ENCODE data around the gene DOLPP1.
"Not testable (repeated sequence)": the region's sequence is repeated elsewhere in the genome, so short reads cannot be mapped to it uniquely, and the experiment has no call there.

The DOLPP1 gene

GRCh38 chr9:129095908-129096307 lies 15.0 kb downstream of the DOLPP1 start:
- DNase-seq: no peak

GRCh38 chr9:129097671-129098306 lies 16.9 kb downstream of the DOLPP1 start:
- no peak for DNase-seq

DNA sequence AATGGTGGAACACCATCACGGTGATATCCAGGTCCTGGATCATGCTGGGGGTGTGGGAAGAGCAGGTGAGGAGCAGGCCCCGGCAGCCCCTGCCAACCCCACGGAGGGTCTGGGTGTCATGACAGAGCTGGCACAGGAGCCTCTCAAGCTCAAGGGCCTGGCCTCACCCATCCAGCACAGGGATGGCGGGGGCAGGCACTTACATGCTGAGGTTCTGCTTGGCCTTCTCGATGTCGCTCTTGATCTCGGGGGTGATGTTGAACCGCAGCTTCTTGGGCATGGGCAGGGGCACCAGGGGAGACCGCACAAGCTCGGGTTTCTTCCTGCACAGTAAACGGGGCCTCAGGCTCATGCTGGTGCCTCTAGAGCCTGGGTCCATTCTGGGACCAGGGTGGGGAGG lies 17.4 kb downstream of the DOLPP1 start:
- DNase-seq: no peak

GRCh38 chr9:129100383-129101169 lies 19.7 kb downstream of the DOLPP1 start:
- no peak for DNase-seq

GRCh38 chr9:129101279-129101678 lies 20.4 kb downstream of the DOLPP1 start:
- no peak for DNase-seq

- DNase-seq: no peak
Measured at GRCh38 chr9:129102095-129102525, 21.2 kb downstream of the DOLPP1 start.

DNA sequence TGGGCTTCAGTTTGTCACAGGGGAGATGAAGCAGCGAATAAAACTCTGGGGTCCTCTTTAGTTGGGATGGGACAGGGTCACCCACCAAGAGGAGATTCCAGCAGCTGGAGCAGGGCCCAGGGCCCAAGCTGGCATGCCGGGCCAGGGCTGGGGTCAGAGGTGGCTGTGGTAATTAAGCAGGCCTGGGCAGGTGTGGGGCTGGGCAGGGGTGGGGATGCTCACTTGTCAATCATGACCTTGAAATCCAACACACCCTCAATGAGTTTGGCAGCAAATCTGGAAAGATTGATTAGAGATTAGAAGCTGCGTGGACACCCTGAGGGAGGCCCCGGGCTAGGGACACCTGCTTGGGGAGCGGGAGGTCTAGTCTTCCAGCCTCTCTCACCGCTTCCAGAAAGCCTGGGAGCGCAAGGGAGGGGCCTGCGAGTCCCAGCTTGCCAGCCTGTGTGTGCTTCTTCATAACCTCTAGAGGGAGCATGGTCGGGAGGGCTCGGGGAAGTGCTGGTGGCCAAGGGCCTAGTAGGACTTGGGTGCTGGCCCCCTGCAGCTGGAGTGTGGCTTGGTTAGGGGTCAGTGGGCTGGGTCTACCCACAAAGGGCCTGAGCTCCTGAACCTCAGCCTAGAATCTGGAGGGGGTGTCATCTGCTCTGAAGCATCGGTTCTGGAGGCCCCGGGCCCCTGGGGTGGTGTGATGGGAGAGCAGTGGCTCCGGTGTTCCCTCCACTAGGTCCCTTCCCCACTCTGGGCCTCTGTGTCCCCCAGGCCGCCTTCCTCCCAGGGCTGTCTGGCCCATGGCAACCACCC lies 22.1 kb downstream of the DOLPP1 start:
- DNase-seq: peak; percentile 46 to 70

GRCh38 chr9:129103595-129103965 lies 22.7 kb downstream of the DOLPP1 start:
- no peak for DNase-seq

- DNase-seq: no peak
Measured at GRCh38 chr9:129104051-129104450, 23.1 kb downstream of the DOLPP1 start.

GRCh38 chr9:129105857-129106694 lies 25.2 kb downstream of the DOLPP1 start:
- no peak for DNase-seq

GRCh38 chr9:129107651-129108050 lies 26.7 kb downstream of the DOLPP1 start:
- no peak for DNase-seq

DNA sequence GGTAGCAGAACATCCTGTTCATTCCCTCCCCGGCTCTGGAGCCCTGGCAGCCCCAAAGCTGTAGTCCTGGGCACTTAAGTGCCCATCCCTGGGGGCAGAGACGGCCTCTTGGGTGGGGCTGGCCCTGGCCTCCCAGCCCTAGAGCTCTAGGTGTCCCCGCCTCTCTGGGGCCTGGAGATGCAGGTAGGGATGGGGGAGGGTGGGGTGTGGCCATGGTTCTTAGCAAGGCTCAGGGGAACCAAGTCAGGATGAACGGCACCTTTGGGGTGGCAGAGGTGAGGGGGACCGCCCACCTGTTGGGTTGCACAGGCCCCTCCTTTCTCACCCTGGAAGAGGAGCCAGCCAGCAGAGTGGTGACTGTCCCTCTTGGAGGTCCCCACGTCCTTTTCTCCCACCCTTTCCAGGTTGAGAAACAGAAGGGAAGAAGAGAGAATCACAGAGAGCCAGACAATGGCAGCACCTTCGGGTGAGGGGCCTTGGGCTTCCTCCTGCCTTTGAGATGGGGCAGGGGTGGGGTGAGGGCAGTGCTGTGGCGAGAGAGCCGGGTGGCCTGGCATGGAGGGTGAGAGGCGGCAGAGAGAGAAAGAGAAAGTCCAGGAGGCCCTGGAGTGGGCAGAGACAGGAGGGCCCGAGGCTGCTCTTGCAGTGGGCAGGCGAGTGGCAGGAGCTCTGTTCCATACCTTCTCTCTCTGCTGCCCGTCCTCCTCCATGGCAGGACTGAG lies 27.3 kb downstream of the DOLPP1 start:
- no peak for DNase-seq

- DNase-seq: no peak
Measured at GRCh38 chr9:129108805-129109536, 28.1 kb downstream of the DOLPP1 start.

DNA sequence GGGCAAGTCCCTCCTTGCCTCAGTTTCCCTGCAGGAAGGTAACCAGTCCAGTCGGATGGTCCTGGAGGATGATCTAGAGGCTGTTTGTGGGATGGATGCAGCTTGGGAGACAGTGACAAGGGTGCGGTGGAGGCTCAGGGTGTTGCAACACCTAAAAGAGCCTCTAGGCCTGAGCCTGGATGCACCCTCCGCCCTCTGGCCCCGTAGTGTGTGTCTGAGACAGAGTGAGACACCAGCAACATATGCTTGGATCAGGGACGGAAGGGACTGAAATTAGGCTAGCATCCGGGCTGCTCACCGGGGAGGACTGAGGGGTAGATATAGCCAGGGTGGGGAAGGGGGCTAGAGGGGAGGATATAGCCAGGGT lies 28.6 kb downstream of the DOLPP1 start:
- DNase-seq: peak in 1 of 2 experiments; percentile 24

DNA sequence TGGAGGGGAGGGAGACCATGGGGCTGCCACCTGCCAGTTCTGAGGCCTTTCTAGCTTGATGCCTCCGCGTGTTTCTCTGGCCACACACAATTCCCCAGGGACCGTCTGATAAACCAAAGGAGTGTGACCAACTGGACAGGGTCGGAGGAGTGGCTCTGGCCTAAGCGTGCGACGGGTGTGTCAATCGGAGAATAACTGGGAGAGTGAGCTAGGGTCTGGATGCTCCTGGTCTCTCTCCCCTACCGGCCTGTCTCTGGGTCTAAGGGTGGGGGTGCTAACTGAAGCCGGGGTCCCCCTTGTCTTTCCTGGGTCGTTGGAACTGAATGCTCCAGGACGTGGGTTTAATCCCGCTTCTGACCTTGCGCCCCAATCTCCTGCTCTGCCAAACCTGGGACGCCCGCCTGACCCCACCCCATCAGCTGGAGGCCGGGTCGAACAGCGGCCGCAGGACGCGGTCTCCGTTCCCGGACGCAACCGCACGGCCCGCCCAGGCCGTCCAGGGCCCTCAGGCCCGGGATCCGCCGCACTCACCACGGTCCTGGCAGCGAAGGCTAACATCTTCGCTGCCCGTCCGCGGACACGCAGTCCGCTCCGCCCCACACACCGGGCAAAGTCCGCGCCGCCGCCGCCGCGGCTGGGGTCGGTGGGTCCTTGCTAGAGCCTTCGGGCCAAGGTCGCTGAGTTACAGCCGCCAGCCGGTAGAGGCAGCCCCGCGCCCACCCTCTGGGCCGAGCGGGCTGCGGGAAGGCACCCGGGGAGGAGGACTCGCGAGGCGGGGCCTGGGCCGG lies 29.2 kb downstream of the DOLPP1 start:
- DNase-seq: no peak

DNA sequence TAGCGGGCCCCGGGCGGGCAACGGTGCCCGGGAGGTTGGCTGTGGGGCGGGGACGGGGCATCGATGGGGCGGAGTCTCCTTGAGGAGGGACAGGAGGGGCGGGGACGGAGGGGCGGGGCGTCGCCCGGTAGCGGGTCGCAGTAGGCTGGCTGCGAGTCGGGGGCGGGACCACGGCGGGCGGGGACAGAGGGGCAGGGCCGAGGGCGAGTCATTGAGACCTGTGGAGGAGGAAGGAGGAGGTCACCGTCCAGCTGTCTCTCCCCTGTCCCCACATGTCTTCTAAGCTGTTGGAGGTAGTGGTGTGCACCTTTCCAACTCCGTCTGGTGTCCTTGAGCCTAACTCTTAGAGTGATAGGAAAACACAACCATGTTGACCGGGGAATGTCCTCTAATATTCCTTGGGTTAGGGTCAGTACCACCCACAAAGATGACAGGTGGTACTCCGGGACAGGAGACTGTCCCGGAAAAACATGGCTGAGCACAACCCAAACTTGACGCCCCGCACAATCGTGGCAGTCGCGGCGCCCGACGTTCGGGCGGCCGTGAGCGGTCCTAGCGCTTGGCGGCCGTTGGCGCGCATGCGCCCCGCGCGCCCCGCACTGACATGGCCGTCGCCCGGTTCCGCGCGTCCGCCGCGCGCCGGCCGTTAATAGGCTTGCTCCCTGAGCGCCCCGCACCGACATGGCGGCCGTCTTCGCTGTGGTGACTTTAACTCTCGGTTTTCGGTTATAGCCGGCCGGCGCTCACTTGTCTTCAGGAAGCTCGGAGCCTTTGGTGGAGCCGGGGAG lies 30.0 kb downstream of the DOLPP1 start, which contains the start of the genes CRAT and PTPA:
Gene CRAT (minus strand): TSS at position 54 of the 788 bp plus-strand sequence. CDS start 284 bp downstream, outside the sequence.
Gene PTPA (plus strand): TSS at position 676 of the 788 bp plus-strand sequence. CDS start 186 bp downstream, outside the sequence.
- peak; percentile 95 for DNase-seq

DNA sequence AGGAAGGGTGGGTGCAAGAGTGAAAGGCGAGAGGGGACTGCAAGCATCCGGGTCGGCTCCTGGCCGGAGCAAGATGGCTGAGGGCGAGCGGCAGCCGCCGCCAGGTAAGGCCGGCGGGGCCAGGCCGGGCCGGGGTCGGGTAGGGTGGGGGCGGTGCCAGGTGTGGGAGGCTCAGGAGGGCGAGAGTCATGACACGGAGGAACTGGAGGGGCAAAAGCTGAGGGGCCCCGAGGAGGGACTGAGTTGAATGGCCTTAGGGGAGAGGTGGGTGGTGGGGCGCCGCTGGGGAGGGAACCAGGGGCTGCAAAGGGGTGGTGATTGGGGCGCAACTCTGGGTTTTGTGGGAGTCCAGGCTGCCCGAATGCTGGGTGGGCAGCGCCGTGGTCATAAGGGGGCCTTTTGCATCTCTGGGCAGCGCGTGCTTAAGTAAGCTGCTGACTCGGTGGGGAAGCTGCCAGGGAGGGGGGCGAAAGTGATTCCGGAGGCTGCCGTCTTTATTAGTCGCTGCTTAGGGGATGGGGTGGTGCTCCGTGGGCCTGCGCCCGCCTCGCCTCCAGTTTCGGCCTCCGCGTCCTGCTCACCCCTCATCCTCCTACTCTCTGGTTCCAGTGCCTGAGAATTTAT lies 30.7 kb downstream of the DOLPP1 start:
- peak; percentile 30 to 49 for DNase-seq

DNA sequence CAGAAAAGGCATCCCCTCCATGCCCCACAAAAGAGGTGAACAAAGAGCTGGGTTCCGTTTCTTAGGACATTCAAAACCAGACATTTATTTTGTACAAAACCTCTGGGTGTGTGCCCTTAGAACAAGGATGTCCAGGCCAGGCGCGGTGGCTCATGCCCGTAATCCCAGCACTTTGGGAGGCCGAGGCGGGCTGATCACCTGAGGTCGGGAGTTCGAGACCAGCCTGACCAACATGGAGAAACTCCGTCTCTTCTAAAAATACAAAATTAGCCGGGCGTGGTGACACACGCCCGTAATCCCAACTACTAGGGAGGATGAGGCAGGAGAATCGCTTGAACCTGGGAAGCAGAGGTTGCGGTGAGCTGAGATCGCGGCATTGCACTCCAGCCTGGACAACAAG lies 31.6 kb downstream of the DOLPP1 start:
- DNase-seq: not testable (repeated sequence)

Measured in NCI-H524 (cell line).